ENCODE data around the gene NCAPH2.
A peak's percentile ranks its signal among the peaks of the same experiment; 100 is the strongest.

The NCAPH2 gene

GRCh38 chr22:50525104-50525857 lies 17.3 kb downstream of the NCAPH2 start, which contains the start of gene SCO2:
TSS of gene SCO2 (minus strand) at chr22:50525598. CDS start at chr22:50524411, 1,187 bp downstream.
- Histone ChIP-seq H3K4me1 (ENCODE audit: insufficient read depth, insufficient read length) (peaks cover 11% of the 10 kb centered on the region), H3K27me3 (ENCODE audit: insufficient read depth, insufficient read length) (no peaks in the 10 kb centered on the region), H3K36me3 (ENCODE audit: insufficient read depth, insufficient read length, low read length) (peaks cover 40% of the 10 kb centered on the region), H3K9me3 (ENCODE audit: insufficient read depth, low read length) (no peaks in the 10 kb centered on the region), H3K9ac (ENCODE audit: insufficient read length, low read depth) (peak within 1 kb of the TSS; percentile 91), H3K4me3 (ENCODE audit: insufficient read length, low read depth) (peak within 1 kb of the TSS; percentile 82)
- TF ChIP-seq YY1 (IDR thresholded peaks at IDR 0.05; ENCODE audit: insufficient read depth, insufficient read length): no peak
- no peak for TF ChIP-seq ZNF274 (IDR thresholded peaks at IDR 0.05; ENCODE audit: low read depth, low read length)
- no peak for TF ChIP-seq SUZ12 (IDR thresholded peaks at IDR 0.05; ENCODE audit: extremely low read depth, insufficient read depth, insufficient read length)
- DNase-seq (ENCODE audit: low read depth, low spot score): peak; percentile 89

DNA sequence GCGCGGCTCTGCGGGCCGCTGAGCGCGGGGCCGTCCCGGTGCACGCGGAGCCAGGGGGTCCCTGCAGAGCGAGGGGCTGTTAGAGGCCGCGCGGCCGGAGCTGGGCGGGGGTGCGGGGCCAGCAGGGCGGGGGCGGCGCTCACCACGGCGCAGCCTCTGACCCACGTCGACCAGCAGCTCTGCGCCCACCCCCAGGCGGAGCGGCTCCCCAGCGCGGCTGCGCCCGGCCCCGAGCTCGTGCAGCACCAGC lies 17.8 kb downstream of the NCAPH2 start:
- Histone ChIP-seq H3K9me3 (ENCODE audit: insufficient read depth, low read length) (no peaks in the 10 kb centered on the region), H3K9ac (ENCODE audit: insufficient read length, low read depth) (peak overlapping the region; percentile 91), H3K4me1 (ENCODE audit: insufficient read depth, insufficient read length) (peaks cover 11% of the 10 kb centered on the region), H3K4me3 (ENCODE audit: insufficient read length, low read depth) (peak overlapping the region; percentile 82), H3K36me3 (ENCODE audit: insufficient read depth, insufficient read length, low read length) (peaks cover 39% of the 10 kb centered on the region), H3K27me3 (ENCODE audit: insufficient read depth, insufficient read length) (no peaks in the 10 kb centered on the region)
- no peak for TF ChIP-seq SUZ12 (IDR thresholded peaks at IDR 0.05; ENCODE audit: extremely low read depth, insufficient read depth, insufficient read length)
- TF ChIP-seq ZNF274 (IDR thresholded peaks at IDR 0.05; ENCODE audit: low read depth, low read length): no peak
- TF ChIP-seq YY1 (IDR thresholded peaks at IDR 0.05; ENCODE audit: insufficient read depth, insufficient read length): no peak
- no peak for DNase-seq (ENCODE audit: low read depth, low spot score)

DNA sequence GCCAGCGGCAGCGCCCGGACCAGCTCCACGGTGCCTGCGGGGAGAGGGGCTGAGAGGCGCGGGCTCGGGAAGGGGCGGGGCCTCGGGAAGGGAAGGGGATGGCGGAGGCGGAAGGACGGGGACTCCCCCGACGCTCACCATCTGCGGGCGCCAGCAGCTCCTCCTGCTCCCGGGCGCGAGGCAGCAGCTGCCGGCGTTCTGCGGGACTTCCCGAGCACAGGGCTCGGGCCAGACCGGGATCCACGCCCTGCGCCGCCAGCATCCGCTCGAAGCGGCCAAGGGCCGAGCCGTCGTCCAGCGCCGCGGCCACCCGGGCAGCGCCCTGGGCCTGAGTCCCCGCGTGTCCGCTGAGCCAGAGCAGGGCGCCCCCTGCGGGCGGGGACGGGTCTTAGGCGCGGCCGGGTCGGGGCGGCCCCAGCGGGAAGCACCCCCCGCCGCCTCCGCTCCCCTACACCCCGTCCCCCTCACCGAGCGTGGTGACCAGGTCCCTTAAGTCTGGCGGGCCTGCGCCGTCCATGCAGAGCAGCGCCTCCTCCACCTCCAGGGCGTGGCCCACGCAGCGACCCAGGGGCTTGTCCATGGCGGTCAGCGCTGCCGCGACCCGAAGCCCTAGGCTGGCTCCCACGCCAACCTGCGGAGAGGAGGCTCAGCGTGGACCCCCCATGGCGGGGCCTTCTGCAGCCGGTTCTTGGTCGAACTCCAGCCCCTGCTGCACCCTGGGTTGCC lies 18.2 kb downstream of the NCAPH2 start:
- H3K9ac ChIP-seq (ENCODE audit: insufficient read length, low read depth): peak overlapping the region; percentile 91
- DNase-seq (ENCODE audit: low read depth, low spot score): no peak
- no peak for TF ChIP-seq YY1 (IDR thresholded peaks at IDR 0.05; ENCODE audit: insufficient read depth, insufficient read length)
- no peak for TF ChIP-seq ZNF274 (IDR thresholded peaks at IDR 0.05; ENCODE audit: low read depth, low read length)
- TF ChIP-seq SUZ12 (IDR thresholded peaks at IDR 0.05; ENCODE audit: extremely low read depth, insufficient read depth, insufficient read length): no peak
- no peaks in the 10 kb centered on the region for H3K9me3 ChIP-seq (ENCODE audit: insufficient read depth, low read length)
- no peaks in the 10 kb centered on the region for H3K27me3 ChIP-seq (ENCODE audit: insufficient read depth, insufficient read length)
- H3K4me1 ChIP-seq (ENCODE audit: insufficient read depth, insufficient read length): peaks cover 11% of the 10 kb centered on the region
- H3K4me3 ChIP-seq (ENCODE audit: insufficient read length, low read depth): peak overlapping the region; percentile 82
- peaks cover 34% of the 10 kb centered on the region for H3K36me3 ChIP-seq (ENCODE audit: insufficient read depth, insufficient read length, low read length)

DNA sequence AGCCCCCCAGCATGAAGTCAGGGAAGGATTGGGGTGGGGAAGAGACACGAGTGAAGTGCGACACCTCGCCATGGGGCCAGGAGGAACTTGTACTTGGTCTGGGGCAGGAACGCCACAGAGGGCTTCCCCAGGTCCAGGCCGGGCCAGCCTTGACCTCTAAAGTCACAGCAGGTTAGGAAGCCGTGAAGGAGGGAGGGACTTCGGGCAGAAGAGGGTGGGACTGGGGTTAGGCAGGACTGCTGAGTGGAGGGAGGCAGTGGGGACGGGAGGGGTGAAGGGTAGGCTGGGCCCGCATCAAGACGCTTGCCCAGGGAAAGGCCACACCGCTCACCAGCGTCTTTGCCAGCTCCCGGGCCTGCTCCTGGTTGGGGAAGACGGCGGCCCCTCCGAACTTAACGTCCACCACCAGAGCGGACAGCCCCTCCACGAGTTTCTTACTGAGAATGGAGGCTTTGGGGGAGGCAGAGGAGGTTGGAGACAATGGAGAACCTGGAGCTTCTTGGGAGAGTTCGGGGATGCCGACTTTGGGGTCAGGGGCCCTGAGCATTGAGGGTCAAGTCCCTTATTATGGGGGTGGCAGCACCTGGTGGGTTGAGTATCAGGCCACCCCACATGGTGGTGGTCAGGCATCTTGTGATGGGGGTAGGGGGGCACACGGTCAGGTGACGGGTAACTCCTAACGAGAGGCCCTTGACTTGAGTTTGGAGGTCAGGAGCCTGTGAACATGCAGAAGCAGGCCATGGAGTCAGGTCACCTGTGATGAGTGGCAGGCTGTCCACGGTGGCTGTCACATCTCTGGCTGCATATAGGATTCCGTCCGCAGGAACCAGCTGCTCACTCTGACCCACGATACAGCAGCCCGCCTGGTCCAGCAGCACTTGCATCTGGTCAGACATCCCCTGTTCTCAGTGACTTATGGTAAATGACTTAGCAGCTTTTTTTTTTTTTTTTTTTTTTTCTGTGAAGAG lies 19.1 kb downstream of the NCAPH2 start:
- H3K4me1 ChIP-seq (ENCODE audit: insufficient read depth, insufficient read length): peaks cover 11% of the 10 kb centered on the region
- H3K4me3 ChIP-seq (ENCODE audit: insufficient read length, low read depth): peak overlapping the region; percentile 82
- no peak for DNase-seq (ENCODE audit: low read depth, low spot score)
- H3K9me3 ChIP-seq (ENCODE audit: insufficient read depth, low read length): no peaks in the 10 kb centered on the region
- H3K36me3 ChIP-seq (ENCODE audit: insufficient read depth, insufficient read length, low read length): peaks cover 26% of the 10 kb centered on the region
- H3K9ac ChIP-seq (ENCODE audit: insufficient read length, low read depth): peak overlapping the region; percentile 91
- TF ChIP-seq YY1 (IDR thresholded peaks at IDR 0.05; ENCODE audit: insufficient read depth, insufficient read length) (no peak), ZNF274 (IDR thresholded peaks at IDR 0.05; ENCODE audit: low read depth, low read length) (no peak), SUZ12 (IDR thresholded peaks at IDR 0.05; ENCODE audit: extremely low read depth, insufficient read depth, insufficient read length) (no peak)
- H3K27me3 ChIP-seq (ENCODE audit: insufficient read depth, insufficient read length): no peaks in the 10 kb centered on the region

- Histone ChIP-seq H3K27me3 (ENCODE audit: insufficient read depth, insufficient read length) (no peaks in the 10 kb centered on the region), H3K4me1 (ENCODE audit: insufficient read depth, insufficient read length) (peaks cover 9% of the 10 kb centered on the region), H3K4me3 (ENCODE audit: insufficient read length, low read depth) (no peak overlapping the region), H3K9ac (ENCODE audit: insufficient read length, low read depth) (no peak overlapping the region), H3K36me3 (ENCODE audit: insufficient read depth, insufficient read length, low read length) (peaks cover 16% of the 10 kb centered on the region), H3K9me3 (ENCODE audit: insufficient read depth, low read length) (no peaks in the 10 kb centered on the region)
- no peak for DNase-seq (ENCODE audit: low read depth, low spot score)
- TF ChIP-seq SUZ12 (IDR thresholded peaks at IDR 0.05; ENCODE audit: extremely low read depth, insufficient read depth, insufficient read length): no peak
- TF ChIP-seq ZNF274 (IDR thresholded peaks at IDR 0.05; ENCODE audit: low read depth, low read length): no peak
- no peak for TF ChIP-seq YY1 (IDR thresholded peaks at IDR 0.05; ENCODE audit: insufficient read depth, insufficient read length)
These were observed 20.1 kb downstream of the NCAPH2 start for GRCh38 chr22:50527921-50528681.

- no peaks in the 10 kb centered on the region for H3K9me3 ChIP-seq (ENCODE audit: insufficient read depth, low read length)
- no peak for DNase-seq (ENCODE audit: low read depth, low spot score)
- H3K27me3 ChIP-seq (ENCODE audit: insufficient read depth, insufficient read length): no peaks in the 10 kb centered on the region
- H3K4me1 ChIP-seq (ENCODE audit: insufficient read depth, insufficient read length): peaks cover 9% of the 10 kb centered on the region
- H3K4me3 ChIP-seq (ENCODE audit: insufficient read length, low read depth): no peak overlapping the region
- H3K9ac ChIP-seq (ENCODE audit: insufficient read length, low read depth): no peak overlapping the region
- TF ChIP-seq ZNF274 (IDR thresholded peaks at IDR 0.05; ENCODE audit: low read depth, low read length) (no peak), YY1 (IDR thresholded peaks at IDR 0.05; ENCODE audit: insufficient read depth, insufficient read length) (no peak), SUZ12 (IDR thresholded peaks at IDR 0.05; ENCODE audit: extremely low read depth, insufficient read depth, insufficient read length) (no peak)
- peaks cover 8% of the 10 kb centered on the region for H3K36me3 ChIP-seq (ENCODE audit: insufficient read depth, insufficient read length, low read length)
These were observed 20.8 kb downstream of the NCAPH2 start for GRCh38 chr22:50528682-50529415.

Measured in NT2/D1 (cell line).